Esophagus squamous epithelium (tissue), 5 donors: ENCODE measurements around the gene RACK1. TPM values are rescaled to one million over a fixed set of nuclear protein-coding genes. Genes with fewer than 3 reads are reported as not detected.

Source experiments
- DNase-seq: peaks from one replicate; lab custom pipeline; 2025; lab: John Stamatoyannopoulos, UW
- H3K27ac ChIP-seq, 4 donors: fragments of 200-600 bp; sonication (generic); one replicate each; pipeline ENCODE4 v1.5.1; 2016 to 2019; ENCODE audit warnings: mild to moderate bottlenecking in 1 of 4
- H3K27me3 ChIP-seq, 4 donors: fragments of 200-600 bp; sonication (generic); 1 replicate in 3 of 4; 2 replicates in 1 of 4; pipeline versions ENCODE4 v1.5.1 to v1.6.0; 2017 to 2021; ENCODE audit warnings: antibody characterized with exemption in 1 of 4
- H3K36me3 ChIP-seq, 3 donors: fragments of 200-600 bp; sonication (generic); one replicate each; pipeline ENCODE4 v1.5.1; 2016 to 2019
- H3K4me1 ChIP-seq, 3 donors: fragments of 200-600 bp; sonication (generic); one replicate each; pipeline ENCODE4 v1.5.1; 2017 to 2019
- H3K4me3 ChIP-seq, 4 donors: fragments of 200-600 bp; sonication (generic); 1 replicate in 3 of 4; 2 replicates in 1 of 4; pipeline ENCODE4 v1.5.1; 2016 to 2019; ENCODE audit warnings: mild to moderate bottlenecking in 2 of 4, moderate library complexity in 1 of 4
- H3K9me3 ChIP-seq, 3 donors: fragments of 200-600 bp; sonication (generic); one replicate each; pipeline ENCODE4 v1.5.1; 2016 to 2019
- POLR2A ChIP-seq, 4 donors: fragments of 450-650 bp; IDR thresholded peaks; one replicate each; pipeline ENCODE4 v1.6.1; 2017; ENCODE audit warnings: antibody characterized with exemption in 4 of 4, mild to moderate bottlenecking in 4 of 4, moderate library complexity in 3 of 4
- WGBS, 2 donors: methylation state at CpG; one replicate each; pipeline ENCODE4 v1.1.5; 2018; 5-methylcytosine and 5-hydroxymethylcytosine counted together
- intact Hi-C: fragments of 100-400 bp; cut with DNase I; formaldehyde crosslinking; loops from one replicate; pipeline ENCODE4 v1.15.0; 2022
- total RNA-seq, 4 donors: library from RNA; depleted of rRNA; stranded (reverse); fragments of >200 nt; gene quantifications; one replicate each; pipeline ENCODE4 v1.1.0, GENCODE V29; 2016
- TF ChIP-seq, protein P1 (sequence below), 6 experiments: fragments of 450-650 bp in 4 of 6; fragments of 200-600 bp in 2 of 6; sonication (generic) in 2 of 6; IDR thresholded peaks; one replicate each; pipeline ENCODE4 v1.5.1; 2016 to 2019; ENCODE audit warnings: antibody characterized with exemption in 6 of 6, mild to moderate bottlenecking in 4 of 6, moderate library complexity in 4 of 6
- donor health status: DM: yes; HTN: yes; CAD: no.

Gene RACK1
- total RNA-seq, 4 donors from 2014 or later: 1,705 to 2,735 (median 2,064) TPM

DNA sequence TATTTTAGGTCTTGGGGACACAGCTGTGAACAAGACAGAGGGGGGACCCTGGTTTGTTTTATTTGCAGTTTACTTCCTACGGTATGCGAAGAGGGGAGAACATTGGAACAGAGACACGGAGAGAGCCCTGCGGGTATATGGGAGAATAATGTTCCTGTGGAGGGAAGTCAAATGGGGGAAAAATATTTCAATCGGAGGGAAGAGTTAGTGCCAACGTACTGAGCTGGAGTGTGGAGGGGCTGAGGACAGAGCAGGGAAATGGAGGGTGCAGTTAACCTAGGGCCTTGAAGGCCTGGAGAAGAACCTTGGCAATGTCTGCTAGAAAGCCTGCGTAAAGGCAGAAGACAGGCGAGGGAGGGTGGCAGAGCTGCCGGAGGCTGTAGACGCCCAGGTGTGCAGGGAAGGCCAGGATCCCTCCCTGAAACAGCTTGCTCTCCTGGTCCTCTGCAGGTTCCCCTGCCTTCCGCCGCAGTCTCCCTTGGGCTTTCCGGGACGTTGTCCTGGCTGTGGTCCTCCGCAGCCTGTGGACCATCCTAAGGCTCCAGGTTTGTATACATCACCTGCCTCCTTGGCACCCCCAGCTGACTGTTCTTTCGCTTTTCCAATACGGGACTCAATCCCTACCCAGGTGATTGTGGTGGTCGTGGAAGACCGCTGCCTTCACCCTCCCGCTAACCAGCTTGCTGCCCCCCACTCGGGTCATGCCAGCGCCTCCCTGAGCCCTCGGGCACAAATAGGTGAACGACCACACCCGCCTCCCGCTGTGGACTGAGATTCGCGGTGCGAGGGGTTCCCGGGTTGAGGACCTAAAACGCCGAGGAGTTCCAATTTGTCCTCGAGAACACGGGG, 1.9 kb upstream of the RACK1 start:
- 30 to 31% methylated on average over 19 to 22 of the region's 34 CpGs for WGBS, 2 donors
- Histone ChIP-seq H3K36me3 (peaks cover 8 to 17% (median 12%) of the 10 kb centered on the region in 3 donors), H3K4me1 (peaks cover 39 to 85% (median 59%) of the 10 kb centered on the region in 3 donors), H3K4me3 (peak overlapping the region; percentile 57 to 97 (median 86)), H3K27me3 (no peaks in the 10 kb centered on the region), H3K9me3 (no peaks in the 10 kb centered on the region), H3K27ac (peak overlapping the region; percentile 90 to 98 (median 96))
- intact Hi-C loops: no loop called here
- no peak for DNase-seq
- no peak for TF ChIP-seq POLR2A (IDR thresholded peaks at IDR 0.05)
- TF ChIP-seq, protein P1, sequence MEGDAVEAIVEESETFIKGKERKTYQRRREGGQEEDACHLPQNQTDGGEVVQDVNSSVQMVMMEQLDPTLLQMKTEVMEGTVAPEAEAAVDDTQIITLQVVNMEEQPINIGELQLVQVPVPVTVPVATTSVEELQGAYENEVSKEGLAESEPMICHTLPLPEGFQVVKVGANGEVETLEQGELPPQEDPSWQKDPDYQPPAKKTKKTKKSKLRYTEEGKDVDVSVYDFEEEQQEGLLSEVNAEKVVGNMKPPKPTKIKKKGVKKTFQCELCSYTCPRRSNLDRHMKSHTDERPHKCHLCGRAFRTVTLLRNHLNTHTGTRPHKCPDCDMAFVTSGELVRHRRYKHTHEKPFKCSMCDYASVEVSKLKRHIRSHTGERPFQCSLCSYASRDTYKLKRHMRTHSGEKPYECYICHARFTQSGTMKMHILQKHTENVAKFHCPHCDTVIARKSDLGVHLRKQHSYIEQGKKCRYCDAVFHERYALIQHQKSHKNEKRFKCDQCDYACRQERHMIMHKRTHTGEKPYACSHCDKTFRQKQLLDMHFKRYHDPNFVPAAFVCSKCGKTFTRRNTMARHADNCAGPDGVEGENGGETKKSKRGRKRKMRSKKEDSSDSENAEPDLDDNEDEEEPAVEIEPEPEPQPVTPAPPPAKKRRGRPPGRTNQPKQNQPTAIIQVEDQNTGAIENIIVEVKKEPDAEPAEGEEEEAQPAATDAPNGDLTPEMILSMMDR (IDR thresholded peaks at IDR 0.05): no peak

DNA sequence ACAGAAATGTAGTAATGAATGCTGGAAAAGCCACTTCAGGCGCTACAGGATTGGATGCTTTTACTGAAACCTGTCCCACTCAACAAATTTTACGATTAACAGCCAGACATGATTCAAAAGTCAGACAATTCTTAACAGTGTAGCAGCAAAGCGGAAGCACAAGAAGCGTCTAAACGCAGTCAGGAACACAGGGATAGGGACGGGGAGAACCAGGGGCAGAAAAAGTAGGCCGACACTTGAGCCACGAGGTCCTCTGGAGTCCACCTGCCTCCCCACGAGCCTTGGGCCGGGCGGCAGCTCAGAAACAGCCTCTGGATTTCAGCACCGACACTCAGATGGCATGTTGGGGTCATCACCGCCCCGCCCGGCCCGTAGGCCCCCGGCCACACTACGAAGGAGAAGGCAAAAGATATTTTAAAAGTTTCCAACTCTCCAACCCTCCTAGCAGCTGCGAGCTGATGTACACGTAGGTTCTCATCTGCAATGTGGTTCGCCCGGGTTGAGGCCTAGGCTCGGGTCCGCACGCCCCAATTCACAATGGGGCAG, 615 bp downstream of the RACK1 start:
- Histone ChIP-seq H3K4me1 (peaks cover 22 to 84% (median 38%) of the 10 kb centered on the region in 3 donors), H3K27ac (peak overlapping the region; percentile 90 to 98 (median 96)), H3K36me3 (peaks cover 33 to 43% (median 33%) of the 10 kb centered on the region in 3 donors), H3K9me3 (no peaks in the 10 kb centered on the region), H3K27me3 (no peaks in the 10 kb centered on the region), H3K4me3 (peak overlapping the region; percentile 50 to 86 (median 72))
- DNase-seq: no peak
- TF ChIP-seq, protein P1 (IDR thresholded peaks at IDR 0.05): no peak
- TF ChIP-seq POLR2A (IDR thresholded peaks at IDR 0.05): no peak
- intact Hi-C loops: no loop called here
- WGBS, 2 donors: 0% methylated on average over 8 to 15 of the region's 25 CpGs

DNA sequence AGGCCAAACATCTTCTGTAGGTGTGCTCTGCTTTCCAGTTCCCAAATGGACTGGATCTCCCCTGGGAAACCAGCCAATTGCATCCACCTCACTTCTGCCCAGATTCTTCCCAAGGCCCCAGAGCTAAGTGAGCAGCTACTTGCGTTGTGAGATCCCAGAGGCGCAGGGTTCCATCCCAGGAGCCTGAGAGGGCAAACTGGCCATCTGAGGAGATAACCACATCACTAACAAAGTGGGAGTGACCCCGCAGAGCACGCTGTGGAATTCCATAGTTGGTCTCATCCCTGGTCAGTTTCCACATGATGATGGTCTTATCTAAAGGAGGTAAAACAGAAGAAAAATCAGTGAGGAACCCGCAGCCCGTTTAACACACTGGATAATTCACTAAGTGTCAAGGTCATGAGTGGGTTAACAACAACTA, 1.7 kb downstream of the RACK1 start:
- intact Hi-C loops: no loop called here
- WGBS, 2 donors: 27 to 36% methylated on average over 6 of the region's 6 CpGs
- no peak for TF ChIP-seq POLR2A (IDR thresholded peaks at IDR 0.05)
- TF ChIP-seq, protein P1 (IDR thresholded peaks at IDR 0.05): no peak
- peak overlapping the region; percentile 50 to 86 (median 72) for H3K4me3 ChIP-seq
- no peaks in the 10 kb centered on the region for H3K27me3 ChIP-seq
- H3K9me3 ChIP-seq: no peaks in the 10 kb centered on the region
- no peak for DNase-seq
- peaks cover 43 to 54% (median 44%) of the 10 kb centered on the region in 3 donors for H3K36me3 ChIP-seq
- H3K4me1 ChIP-seq: peaks cover 15 to 77% (median 33%) of the 10 kb centered on the region in 3 donors
- peak overlapping the region; percentile 90 to 98 (median 96) for H3K27ac ChIP-seq

DNA sequence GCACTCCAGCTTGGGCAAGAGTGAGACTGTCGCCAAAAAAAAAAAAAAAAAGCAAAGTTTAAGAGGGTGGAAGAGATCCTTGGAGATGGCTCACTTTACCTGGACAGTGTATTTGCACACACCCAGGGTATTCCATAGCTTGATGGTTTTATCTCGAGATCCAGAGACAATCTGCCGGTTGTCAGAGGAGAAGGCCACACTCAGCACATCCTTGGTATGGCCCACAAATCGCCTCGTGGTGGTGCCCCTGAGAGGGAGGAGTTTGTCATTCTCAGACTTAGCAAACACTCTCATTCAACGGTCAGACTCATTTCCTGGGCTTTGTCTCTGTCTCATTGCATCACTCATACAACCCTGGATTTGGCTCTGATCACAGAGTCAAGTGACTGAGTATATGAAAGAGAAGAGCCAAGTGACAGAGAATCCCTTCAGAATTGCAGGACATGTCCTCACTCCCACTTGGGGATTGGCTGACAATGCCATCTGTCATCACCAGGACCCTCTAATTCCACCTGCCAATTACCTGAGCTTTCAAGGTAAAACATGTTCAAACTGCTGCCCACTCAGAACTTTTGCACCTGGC, 2.2 kb downstream of the RACK1 start:
- peaks cover 15 to 72% (median 33%) of the 10 kb centered on the region in 3 donors for H3K4me1 ChIP-seq
- 25% methylated on average over 6 of the region's 6 CpGs for whole genome bisulfite sequencing, 2 donors
- TF ChIP-seq, protein P1 (IDR thresholded peaks at IDR 0.05): no peak
- TF ChIP-seq POLR2A (IDR thresholded peaks at IDR 0.05): no peak
- no peak for DNase-seq
- H3K27me3 ChIP-seq: no peaks in the 10 kb centered on the region
- no peaks in the 10 kb centered on the region for H3K9me3 ChIP-seq
- intact Hi-C loops: no loop called here
- peak overlapping the region; percentile 90 to 98 (median 96) for H3K27ac ChIP-seq
- peak overlapping the region in 2 of 4 donors; percentile 62 to 86 for H3K4me3 ChIP-seq
- H3K36me3 ChIP-seq: peaks cover 46 to 59% (median 49%) of the 10 kb centered on the region in 3 donors
